GM12878 (cell line): ENCODE data around the gene CLASP1. TPM values are rescaled to one million over a fixed set of nuclear protein-coding genes. Genes with fewer than 3 reads are reported as not detected.

Experiments
- ATAC-seq: fragments of 200-7000 bp; cut with Tn5 transposase; 3 replicates; pipeline ENCODE4 v1.9.1; 2020; ENCODE audit warnings: mild to moderate bottlenecking, moderate library complexity
- BruUV-seq: library from RNA; stranded (reverse); fragments of 400-500 nt; replicated peaks from 2 replicates; lab custom pipeline; 2021; lab: Mats Ljungman, UMichigan
- CTCF ChIA-PET: fragments of 300-600 bp; sonication (Branson Sonifier 250); formaldehyde crosslinking; extraction: SDS; loops from one replicate; lab custom pipeline; 2021; ENCODE audit warnings: inconsistent platforms; lab: Yijun Ruan, JAX
- POLR2A ChIA-PET: fragments of 350-600 bp; formaldehyde crosslinking; extraction: SDS; loops from one replicate; lab custom pipeline; 2021; ENCODE audit warnings: inconsistent platforms; lab: Charles Lee
- RAD21 ChIA-PET: fragments of 300-600 bp; sonication (Branson Sonifier 250); formaldehyde crosslinking; loops from one replicate; lab custom pipeline; 2023; ENCODE audit warnings: antibody characterized with exemption; ENCODE audit not compliant: unreplicated experiment; lab: Charles Lee
- SMC1A ChIA-PET: fragments of 300-600 bp; sonication (Branson Sonifier 250); formaldehyde crosslinking; loops from one replicate; lab custom pipeline; 2023; ENCODE audit not compliant: unreplicated experiment, uncharacterized antibody; lab: Charles Lee
- DNase-seq: peaks from one replicate; pipeline ENCODE4 v3.0.0-alpha.2; 2011; ENCODE audit warnings: low read depth, low spot score
- FAIRE-seq: peaks from 3 replicates; lab custom pipeline; 2011; peaks lifted over from hg19 to GRCh38; lab: Jason Lieb, UNC
- H2AFZ ChIP-seq: 2 replicates; pipeline ENCODE4 v1.6.0; 2011; ENCODE audit warnings: low read depth, low read length, control low read depth; ENCODE audit not compliant: control insufficient read depth
- H3K27ac ChIP-seq: 2 replicates; pipeline ENCODE4 v1.5.1; 2011; ENCODE audit warnings: control low read depth; ENCODE audit not compliant: control insufficient read depth, insufficient read depth
- H3K27me3 ChIP-seq, 2 experiments: replicated peaks in 1 of 2; 2 replicates each; pipeline versions ENCODE4 v1.6.0 to v1.6.1; 2011; ENCODE audit warnings: low read length in 1 of 2; ENCODE audit not compliant: control insufficient read depth in 2 of 2, insufficient read depth in 2 of 2
- H3K36me3 ChIP-seq, 2 experiments: 2 replicates each; pipeline ENCODE4 v1.5.1; 2011; ENCODE audit warnings: low read length in 1 of 2; ENCODE audit not compliant: control insufficient read depth in 2 of 2, insufficient read depth in 2 of 2
- H3K4me1 ChIP-seq: 2 replicates; pipeline ENCODE4 v1.6.1; 2011; ENCODE audit warnings: mild to moderate bottlenecking, low read length, moderate library complexity, mixed read lengths; ENCODE audit not compliant: control insufficient read depth, insufficient read depth
- H3K4me2 ChIP-seq: 2 replicates; pipeline ENCODE4 v1.6.0; 2011; ENCODE audit warnings: control low read depth; ENCODE audit not compliant: control insufficient read depth, insufficient read depth
- H3K4me3 ChIP-seq: fragments of 200-600 bp; sonication (generic); 2 replicates; pipeline ENCODE4 v1.5.1; 2016
- H3K79me2 ChIP-seq: 2 replicates; pipeline ENCODE4 v1.6.0; 2011; ENCODE audit warnings: low read length; ENCODE audit not compliant: control insufficient read depth, insufficient read depth
- H3K9ac ChIP-seq: 2 replicates; pipeline ENCODE4 v1.8.0; 2011; ENCODE audit warnings: low read length, control low read depth, mixed read lengths; ENCODE audit not compliant: control insufficient read depth, insufficient read depth
- H3K9me3 ChIP-seq: replicated peaks from 3 replicates; pipeline ENCODE4 v1.5.1; 2011; ENCODE audit warnings: mild to moderate bottlenecking, low read length; ENCODE audit not compliant: control insufficient read depth, insufficient read depth
- H4K20me1 ChIP-seq: 2 replicates; pipeline ENCODE4 v1.6.0; 2011; ENCODE audit not compliant: control insufficient read depth, insufficient read depth
- CBX5 ChIP-seq: sonication (generic); IDR thresholded peaks from 2 replicates; pipeline ENCODE4 v1.6.1; 2016; ENCODE audit warnings: low read depth, moderate library complexity, mild to moderate bottlenecking, inconsistent platforms
- CEBPZ ChIP-seq: fragments of 150-350 bp; IDR thresholded peaks from 2 replicates; pipeline ENCODE4 v1.6.1; 2016; ENCODE audit warnings: low read depth, low read length
- HDAC2 ChIP-seq: fragments of 200-600 bp; sonication (generic); IDR thresholded peaks from 2 replicates; pipeline ENCODE4 v1.6.1; 2017
- RCOR1 ChIP-seq: conservative IDR thresholded peaks from 2 replicates; pipeline ENCODE4 v1.6.1; 2012; ENCODE audit warnings: low read depth, low read length, improper control_type of control experiment
- SMAD5 ChIP-seq: IDR thresholded peaks from 2 replicates; pipeline ENCODE4 v1.6.1; 2016; ENCODE audit warnings: antibody characterized with exemption, low read depth
- ZNF217 ChIP-seq: fragments of 450-650 bp; IDR thresholded peaks from 2 replicates; pipeline ENCODE4 v1.6.1; 2017; ENCODE audit warnings: antibody characterized with exemption, mild to moderate bottlenecking
- WGBS: methylation state at CpG from one replicate; pipeline ENCODE4 v1.1.6; 2016; ENCODE audit warnings: low lambda C conversion rate; ENCODE audit not compliant: insufficient replicate concordance, insufficient coverage; ENCODE audit errors: missing lambda C conversion rate; 5-methylcytosine and 5-hydroxymethylcytosine counted together
- in situ Hi-C: fragments of 300-500 bp; cut with MboI; formaldehyde crosslinking; loops from 9 replicates; pipeline ENCODE4 v1.14.3; 2018; ENCODE audit warnings: mixed read lengths
- intact Hi-C: fragments of 100-400 bp; cut with micrococcal nuclease; formaldehyde crosslinking; loops from one replicate; pipeline ENCODE4 v1.14.2; 2022; ENCODE audit not compliant: unreplicated experiment
- polyA plus RNA-seq, 11 experiments: library from polyadenylated mRNA; depleted of rRNA in 4 of 11; unstranded in 6 of 11; stranded (reverse) in 5 of 11; fragments of >200 nt; fragmentation: Nextera tagmentation in 4 of 11; fragmentation: Illumina TruSeq in 1 of 11; extraction: Ambion mirVana in 4 of 11; extraction: Trizol in 1 of 11; gene quantifications; 1 replicate in 1 of 11; 2 replicates in 10 of 11; pipeline versions ENCODE4 v1.2.1 to v1.2.3, GENCODE V29; 2011 to 2016; ENCODE audit warnings: inconsistent platforms in 2 of 11, missing spikeins in 2 of 11, low read depth in 1 of 11
- total RNA-seq, 4 experiments: library from RNA; depleted of rRNA in 3 of 4; stranded (reverse); fragments of >200 nt in 3 of 4; fragmentation: Illumina TruSeq in 1 of 4; extraction: Trizol in 1 of 4; gene quantifications; 2 replicates each; pipeline versions ENCODE4 v1.2.1 to v1.2.3, GENCODE V29; 2013 to 2021

The CLASP1 gene
- total and polyA plus RNA-seq, 10 of the 15 experiments (the other 5 are each of a cell fraction or from before 2014, with no cell fraction given) = 1.4 to 62.4 (median 32.9) TPM

DNA sequence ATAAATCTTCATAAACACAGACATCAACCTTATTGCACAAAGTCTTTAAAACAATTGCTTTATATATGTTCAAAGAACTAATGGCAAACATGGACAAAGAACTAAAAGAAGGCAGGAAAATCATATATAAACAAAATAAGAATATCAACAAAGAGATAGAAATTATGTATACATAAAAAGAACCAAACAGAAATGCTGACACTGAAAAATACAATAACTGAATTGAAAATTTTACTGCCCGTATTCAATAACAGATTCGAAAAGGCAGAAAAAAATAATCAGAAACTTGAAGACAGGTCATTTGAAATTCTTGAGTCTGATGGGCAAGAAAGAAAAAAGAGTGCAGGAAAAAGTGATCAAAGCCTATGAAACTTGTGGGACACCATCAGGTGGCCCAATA lies 342.2 kb downstream of the CLASP1 start:
- no peaks in the 10 kb centered on the region for H3K9me3 ChIP-seq
- ChIA-PET POLR2A (no interaction called here), CTCF (no interaction called here), RAD21 (no interaction called here), SMC1A (no interaction called here)
- TF ChIP-seq ZNF217 (no peak), CBX5 (no peak), SMAD5 (no peak), CEBPZ (no peak), HDAC2 (no peak), RCOR1 (no peak)
- WGBS = 65% methylated on average over 2 of the region's 2 CpGs
- H3K27me3 ChIP-seq = peaks cover 0 to 2% of the 10 kb centered on the region in 2 experiments; a peak in 1 of 4 replicates
- no peak for DNase-seq
- in situ Hi-C loops = no loop called here
- no peaks in the 10 kb centered on the region for H3K36me3 ChIP-seq
- H3K9ac ChIP-seq = no peak overlapping the region
- H3K4me2 ChIP-seq = no peak overlapping the region
- H3K79me2 ChIP-seq = no peaks in the 10 kb centered on the region
- intact Hi-C loops = no loop called here
- H4K20me1 ChIP-seq = no peaks in the 10 kb centered on the region
- H3K4me3 ChIP-seq = no peak overlapping the region
- H3K27ac ChIP-seq = no peak overlapping the region
- FAIRE-seq = no peak
- no peak overlapping the region for H2AFZ ChIP-seq
- no peaks in the 10 kb centered on the region for H3K4me1 ChIP-seq
- no TSS peak for BruUV-seq
- no peak for ATAC-seq
